IMR-90 (cell line): ENCODE data around the gene FLRT3. TPM values are rescaled to one million over a fixed set of nuclear protein-coding genes. Genes with fewer than 3 reads are reported as not detected.

Experiments used
- ATAC-seq: fragments of 200-7000 bp; cut with Tn5 transposase; 2 replicates; pipeline ENCODE4 v1.9.1; 2020; ENCODE audit warnings: low read depth, mild to moderate bottlenecking, moderate library complexity
- BruUV-seq: library from RNA; stranded (reverse); fragments of 400-500 nt; replicated peaks from 2 replicates; lab custom pipeline; 2021; lab: Mats Ljungman, UMichigan
- CTCF ChIA-PET: fragments of 300-600 bp; formaldehyde crosslinking; extraction: SDS; loops from one replicate; lab custom pipeline; 2021; ENCODE audit warnings: antibody characterized with exemption; lab: Yijun Ruan, JAX
- POLR2A ChIA-PET: fragments of 300-600 bp; sonication (Branson Sonifier 250); formaldehyde crosslinking; loops from one replicate; lab custom pipeline; 2022; ENCODE audit warnings: antibody characterized with exemption; ENCODE audit not compliant: unreplicated experiment; lab: Charles Lee
- DNase-seq: peaks from one replicate; pipeline ENCODE4 v3.0.0; 2013
- H2AFZ ChIP-seq: replicated peaks from 2 replicates; pipeline ENCODE3; 2013; ENCODE audit warnings: low read length, mild to moderate bottlenecking; ENCODE audit not compliant: poor library complexity
- H2AK5ac ChIP-seq: 2 replicates; pipeline ENCODE4 v1.6.1; 2013; ENCODE audit warnings: low read depth, low read length, inconsistent platforms
- H2AK9ac ChIP-seq: replicated peaks from 2 replicates; pipeline ENCODE3; 2013; ENCODE audit warnings: mild to moderate bottlenecking, low read depth, low read length, moderate library complexity; ENCODE audit not compliant: poor library complexity
- H2BK120ac ChIP-seq: 2 replicates; pipeline ENCODE4 v1.6.1; 2013; ENCODE audit warnings: low read depth, low read length, inconsistent platforms
- H2BK15ac ChIP-seq: 3 replicates; pipeline ENCODE4 v1.6.1; 2013; ENCODE audit warnings: low read depth, low read length, inconsistent platforms
- H2BK20ac ChIP-seq: 2 replicates; pipeline ENCODE4 v1.6.1; 2013; ENCODE audit warnings: low read depth, mild to moderate bottlenecking, inconsistent platforms, low read length, moderate library complexity
- H2BK5ac ChIP-seq: 2 replicates; pipeline ENCODE4 v1.6.1; 2013; ENCODE audit warnings: mild to moderate bottlenecking, low read depth, low read length, inconsistent platforms; ENCODE audit not compliant: poor library complexity, severe bottlenecking
- H3K14ac ChIP-seq: replicated peaks from 2 replicates; pipeline ENCODE4 v1.6.1; 2013; ENCODE audit warnings: low read depth, low read length, inconsistent platforms
- H3K18ac ChIP-seq: 2 replicates; pipeline ENCODE4 v1.6.1; 2013; ENCODE audit warnings: low read depth, low read length, control low read depth
- H3K23ac ChIP-seq: 2 replicates; pipeline ENCODE4 v1.6.1; 2013; ENCODE audit warnings: low read depth, low read length, inconsistent platforms
- H3K27ac ChIP-seq: 2 replicates; pipeline ENCODE4 v1.5.1; 2013; ENCODE audit warnings: mild to moderate bottlenecking, control low read depth, low read length; ENCODE audit not compliant: insufficient read depth
- H3K27me3 ChIP-seq: 2 replicates; pipeline ENCODE4 v1.6.1; 2013; ENCODE audit warnings: low read length; ENCODE audit not compliant: control insufficient read depth, insufficient read depth
- H3K36me3 ChIP-seq: 2 replicates; pipeline ENCODE4 v1.6.1; 2013; ENCODE audit warnings: low read length, mixed read lengths; ENCODE audit not compliant: control insufficient read depth, insufficient read depth
- H3K4ac ChIP-seq: 2 replicates; pipeline ENCODE4 v1.6.1; 2013; ENCODE audit warnings: low read depth, low read length, inconsistent platforms
- H3K4me1 ChIP-seq: 2 replicates; pipeline ENCODE4 v1.6.1; 2013; ENCODE audit warnings: low read length, mixed read lengths; ENCODE audit not compliant: control insufficient read depth, insufficient read depth
- H3K4me2 ChIP-seq: 2 replicates; pipeline ENCODE4 v1.6.1; 2013; ENCODE audit warnings: low read depth, mild to moderate bottlenecking, control low read depth, low read length, moderate library complexity
- H3K4me3 ChIP-seq: 2 replicates; pipeline ENCODE4 v1.5.1; 2013; ENCODE audit warnings: low read depth, mild to moderate bottlenecking, control low read depth, low read length, moderate library complexity; ENCODE audit not compliant: insufficient read depth
- H3K56ac ChIP-seq: 2 replicates; pipeline ENCODE4 v1.6.1; 2013; ENCODE audit warnings: low read length, inconsistent platforms; ENCODE audit not compliant: insufficient read depth; ENCODE audit errors: extremely low read depth
- H3K79me1 ChIP-seq, 2 experiments: 2 replicates each; pipeline ENCODE4 v1.6.1; 2013; ENCODE audit warnings: low read length in 2 of 2, inconsistent platforms in 1 of 2, low read depth in 1 of 2
- H3K9ac ChIP-seq: 2 replicates; pipeline ENCODE4 v1.6.1; 2013; ENCODE audit warnings: low read depth, low read length, control low read depth
- H3K9me1 ChIP-seq: 2 replicates; pipeline ENCODE4 v1.6.1; 2013; ENCODE audit warnings: low read length, inconsistent platforms; ENCODE audit not compliant: insufficient read depth
- H3K9me3 ChIP-seq: 2 replicates; pipeline ENCODE4 v1.6.1; 2013; ENCODE audit warnings: low read length; ENCODE audit not compliant: control insufficient read depth, insufficient read depth
- H4K20me1 ChIP-seq: 2 replicates; pipeline ENCODE4 v1.6.1; 2013; ENCODE audit warnings: low read length, inconsistent platforms; ENCODE audit not compliant: insufficient read depth
- H4K5ac ChIP-seq: 2 replicates; pipeline ENCODE4 v1.6.1; 2013; ENCODE audit warnings: mild to moderate bottlenecking, low read depth, low read length, control low read depth
- H4K8ac ChIP-seq, 2 experiments: 2 replicates each; pipeline ENCODE4 v1.6.1; 2013; ENCODE audit warnings: low read depth in 2 of 2, low read length in 2 of 2, control low read depth in 1 of 2, inconsistent platforms in 1 of 2
- H4K91ac ChIP-seq: 2 replicates; pipeline ENCODE4 v1.6.1; 2013; ENCODE audit warnings: low read depth, low read length, inconsistent platforms; ENCODE audit not compliant: insufficient read depth
- CEBPB ChIP-seq: IDR thresholded peaks from 2 replicates; pipeline ENCODE4 v1.6.1; 2012; ENCODE audit warnings: low read depth, low read length, improper control_type of control experiment
- MAFK ChIP-seq: IDR thresholded peaks from 2 replicates; pipeline ENCODE4 v1.6.1; 2012; ENCODE audit warnings: low read depth, low read length, improper control_type of control experiment
- MXI1 ChIP-seq: IDR thresholded peaks from 2 replicates; pipeline ENCODE4 v1.6.1; 2012; ENCODE audit warnings: low read depth, mild to moderate bottlenecking, low read length, moderate library complexity, borderline replicate concordance
- NFE2L2 ChIP-seq: fragments of 150-350 bp; IDR thresholded peaks from 2 replicates; pipeline ENCODE4 v1.6.1; 2016; ENCODE audit warnings: low read depth, mild to moderate bottlenecking, low read length
- POLR2A ChIP-seq: IDR thresholded peaks from 2 replicates; pipeline ENCODE4 v1.6.1; 2012; ENCODE audit warnings: mild to moderate bottlenecking, low read depth, low read length
- RAD21 ChIP-seq: IDR thresholded peaks from 2 replicates; pipeline ENCODE4 v1.6.1; 2012; ENCODE audit warnings: low read length, improper control_type of control experiment
- RCOR1 ChIP-seq: IDR thresholded peaks from 2 replicates; pipeline ENCODE4 v1.6.1; 2012; ENCODE audit warnings: mild to moderate bottlenecking, low read length, improper control_type of control experiment; ENCODE audit not compliant: insufficient replicate concordance
- RFX5 ChIP-seq: IDR thresholded peaks from 2 replicates; pipeline ENCODE4 v1.8.0; 2012; ENCODE audit warnings: low read depth, mild to moderate bottlenecking, low read length, moderate library complexity
- SMC3 ChIP-seq: fragments of 150-350 bp; IDR thresholded peaks from 2 replicates; pipeline ENCODE4 v1.6.1; 2016; ENCODE audit warnings: low read depth, mild to moderate bottlenecking, antibody characterized with exemption, low read length, moderate library complexity
- USF2 ChIP-seq: fragments of 150-350 bp; IDR thresholded peaks from 2 replicates; pipeline ENCODE4 v1.6.1; 2017; ENCODE audit warnings: mild to moderate bottlenecking, antibody characterized with exemption, low read length, low read depth
- dilution Hi-C: fragments of 300-500 bp; cut with HindIII; formaldehyde crosslinking; loops from one replicate; pipeline ENCODE4 v1.14.3; 2018; ENCODE audit warnings: low sequenced_read_pairs; ENCODE audit not compliant: unreplicated experiment
- in situ Hi-C: fragments of 300-500 bp; cut with MboI; formaldehyde crosslinking; loops from 3 replicates; pipeline ENCODE4 v1.14.3; 2019; ENCODE audit warnings: low sequenced_read_pairs, inconsistent platforms, mixed read lengths
- intact Hi-C: fragments of 100-400 bp; cut with micrococcal nuclease; formaldehyde crosslinking; loops from 2 replicates; pipeline ENCODE4 v1.10.0; 2022
- polyA plus RNA-seq, 3 experiments: library from polyadenylated mRNA; depleted of rRNA; stranded (reverse); fragments of >200 nt; gene quantifications; 2 replicates each; pipeline ENCODE4 v1.2.3, GENCODE V29; 2012; ENCODE audit warnings: low replicate concordance in 1 of 3
- total RNA-seq: library from RNA; depleted of rRNA; stranded (reverse); fragments of >200 nt; gene quantifications from 2 replicates; pipeline ENCODE4 v1.2.3, GENCODE V29; 2012

FLRT3 gene
- total and polyA plus RNA-seq, 2 of the 4 experiments (the other 2 are of a cell fraction), result 1.8 to 6.6 TPM

GRCh38 chr20:14335052-14335451 lies 2.4 kb downstream of the FLRT3 start:
- no peaks in the 10 kb centered on the region for H3K9me3 ChIP-seq
- DNase-seq (no peak), ATAC-seq (no peak)
- no peak overlapping the region for H3K9ac ChIP-seq
- POLR2A ChIA-PET, result no interaction called here
- H4K8ac ChIP-seq, result no peak overlapping the region
- H3K14ac ChIP-seq, result no peak overlapping the region
- no peak overlapping the region for H2AFZ ChIP-seq
- H3K27me3 ChIP-seq, result no peaks in the 10 kb centered on the region
- no peaks in the 10 kb centered on the region for H3K9me1 ChIP-seq
- TF ChIP-seq USF2 (no peak), MXI1 (no peak), POLR2A (no peak), MAFK (no peak), RFX5 (no peak), CEBPB (no peak), RAD21 (no peak), SMC3 (no peak), RCOR1 (no peak), NFE2L2 (no peak)
- H4K91ac ChIP-seq, result no peak overlapping the region
- in situ Hi-C loops (no loop called here), dilution Hi-C loops (no loop called here), intact Hi-C loops (loop anchor here (5.0 to 10.0 kb wide), 2 partner anchors 148 to 1320 kb away; no protein-coding TSS in a partner anchor)
- H2AK9ac ChIP-seq, result no peak overlapping the region
- BruUV-seq, result no TSS peak
- no peaks in the 10 kb centered on the region for H3K36me3 ChIP-seq
- no peak overlapping the region for H3K4ac ChIP-seq
- no peak overlapping the region for H2BK15ac ChIP-seq
- no peak overlapping the region for H3K4me3 ChIP-seq
- no peak overlapping the region for H3K56ac ChIP-seq
- no peak overlapping the region for H4K5ac ChIP-seq
- H3K23ac ChIP-seq, result no peak overlapping the region
- no peaks in the 10 kb centered on the region for H4K20me1 ChIP-seq
- no peak overlapping the region for H3K27ac ChIP-seq
- no peak overlapping the region for H2BK5ac ChIP-seq
- H3K18ac ChIP-seq, result no peak overlapping the region
- CTCF ChIA-PET, result no interaction called here
- no peaks in the 10 kb centered on the region; the same call in 1 of the 2 replicates for H3K4me1 ChIP-seq
- H3K79me1 ChIP-seq, result no peaks in the 10 kb centered on the region
- H2AK5ac ChIP-seq, result no peak overlapping the region
- H2BK20ac ChIP-seq, result no peak overlapping the region
- H3K4me2 ChIP-seq, result no peak overlapping the region
- no peak overlapping the region for H2BK120ac ChIP-seq
